ENCODE measurements around the gene FAM32A.

The FAM32A gene

GRCh38 chr19:16222806-16223205 is 37.6 kb downstream of the FAM32A start:
- H3K4me2 ChIP-seq (ENCODE audit: low read length), result no peak overlapping the region
- TF ChIP-seq CTCF (IDR thresholded peaks at IDR 0.05; ENCODE audit: low read depth, low read length) (no peak), EZH2phosphoT487 (IDR thresholded peaks at IDR 0.05; ENCODE audit: low read depth) (no peak)
- H3K36me3 ChIP-seq (replicated peaks; ENCODE audit: low read depth, low read length), result peaks cover 92% of the 10 kb centered on the region
- no peak overlapping the region for H3K9ac ChIP-seq (ENCODE audit: low read length)
- no peaks in the 10 kb centered on the region for H3K4me1 ChIP-seq (ENCODE audit: low read length)
- H3K9me3 ChIP-seq (ENCODE audit: insufficient read depth, low read length), result peaks cover 22% of the 10 kb centered on the region; the same call in 1 of the 2 replicates
- H3K27ac ChIP-seq (ENCODE audit: low read length), result no peak overlapping the region
- no peaks in the 10 kb centered on the region for H3K79me2 ChIP-seq (ENCODE audit: low read length)
- H2AFZ ChIP-seq (ENCODE audit: low read depth, low read length), result no peak overlapping the region
- H4K20me1 ChIP-seq (ENCODE audit: insufficient read depth, low read length), result no peaks in the 10 kb centered on the region
- H3K4me3 ChIP-seq (ENCODE audit: low read length), result no peak overlapping the region
- H3K27me3 ChIP-seq (ENCODE audit: low read depth, low read length), result no peaks in the 10 kb centered on the region

- H3K27me3 ChIP-seq (ENCODE audit: low read depth, low read length), result no peaks in the 10 kb centered on the region
- H3K36me3 ChIP-seq (replicated peaks; ENCODE audit: low read depth, low read length), result peaks cover 91% of the 10 kb centered on the region
- H3K27ac ChIP-seq (ENCODE audit: low read length), result no peak overlapping the region
- no peaks in the 10 kb centered on the region for H3K4me1 ChIP-seq (ENCODE audit: low read length)
- H3K4me2 ChIP-seq (ENCODE audit: low read length), result no peak overlapping the region
- no peaks in the 10 kb centered on the region for H3K79me2 ChIP-seq (ENCODE audit: low read length)
- H2AFZ ChIP-seq (ENCODE audit: low read depth, low read length), result no peak overlapping the region
- no peak overlapping the region for H3K4me3 ChIP-seq (ENCODE audit: low read length)
- H3K9ac ChIP-seq (ENCODE audit: low read length), result no peak overlapping the region
- H4K20me1 ChIP-seq (ENCODE audit: insufficient read depth, low read length), result no peaks in the 10 kb centered on the region
- peaks cover 22% of the 10 kb centered on the region; the same call in 1 of the 2 replicates for H3K9me3 ChIP-seq (ENCODE audit: insufficient read depth, low read length)
- TF ChIP-seq EZH2phosphoT487 (IDR thresholded peaks at IDR 0.05; ENCODE audit: low read depth) (no peak), CTCF (IDR thresholded peaks at IDR 0.05; ENCODE audit: low read depth, low read length) (no peak)
These were observed 38.5 kb downstream of the FAM32A start for GRCh38 chr19:16223746-16224145.

GRCh38 chr19:16224293-16225045 is 39.3 kb downstream of the FAM32A start:
- no peaks in the 10 kb centered on the region for H3K27me3 ChIP-seq (ENCODE audit: low read depth, low read length)
- H3K4me2 ChIP-seq (ENCODE audit: low read length), result no peak overlapping the region
- H4K20me1 ChIP-seq (ENCODE audit: insufficient read depth, low read length), result no peaks in the 10 kb centered on the region
- peaks cover 4% of the 10 kb centered on the region for H3K4me1 ChIP-seq (ENCODE audit: low read length)
- no peaks in the 10 kb centered on the region for H3K79me2 ChIP-seq (ENCODE audit: low read length)
- no peak overlapping the region for H2AFZ ChIP-seq (ENCODE audit: low read depth, low read length)
- no peak for TF ChIP-seq CTCF (IDR thresholded peaks at IDR 0.05; ENCODE audit: low read depth, low read length)
- TF ChIP-seq EZH2phosphoT487 (IDR thresholded peaks at IDR 0.05; ENCODE audit: low read depth), result no peak
- peaks cover 22% of the 10 kb centered on the region; the same call in 1 of the 2 replicates for H3K9me3 ChIP-seq (ENCODE audit: insufficient read depth, low read length)
- H3K9ac ChIP-seq (ENCODE audit: low read length), result no peak overlapping the region
- no peak overlapping the region for H3K27ac ChIP-seq (ENCODE audit: low read length)
- H3K36me3 ChIP-seq (replicated peaks; ENCODE audit: low read depth, low read length), result peaks cover 92% of the 10 kb centered on the region
- H3K4me3 ChIP-seq (ENCODE audit: low read length), result no peak overlapping the region

DNA sequence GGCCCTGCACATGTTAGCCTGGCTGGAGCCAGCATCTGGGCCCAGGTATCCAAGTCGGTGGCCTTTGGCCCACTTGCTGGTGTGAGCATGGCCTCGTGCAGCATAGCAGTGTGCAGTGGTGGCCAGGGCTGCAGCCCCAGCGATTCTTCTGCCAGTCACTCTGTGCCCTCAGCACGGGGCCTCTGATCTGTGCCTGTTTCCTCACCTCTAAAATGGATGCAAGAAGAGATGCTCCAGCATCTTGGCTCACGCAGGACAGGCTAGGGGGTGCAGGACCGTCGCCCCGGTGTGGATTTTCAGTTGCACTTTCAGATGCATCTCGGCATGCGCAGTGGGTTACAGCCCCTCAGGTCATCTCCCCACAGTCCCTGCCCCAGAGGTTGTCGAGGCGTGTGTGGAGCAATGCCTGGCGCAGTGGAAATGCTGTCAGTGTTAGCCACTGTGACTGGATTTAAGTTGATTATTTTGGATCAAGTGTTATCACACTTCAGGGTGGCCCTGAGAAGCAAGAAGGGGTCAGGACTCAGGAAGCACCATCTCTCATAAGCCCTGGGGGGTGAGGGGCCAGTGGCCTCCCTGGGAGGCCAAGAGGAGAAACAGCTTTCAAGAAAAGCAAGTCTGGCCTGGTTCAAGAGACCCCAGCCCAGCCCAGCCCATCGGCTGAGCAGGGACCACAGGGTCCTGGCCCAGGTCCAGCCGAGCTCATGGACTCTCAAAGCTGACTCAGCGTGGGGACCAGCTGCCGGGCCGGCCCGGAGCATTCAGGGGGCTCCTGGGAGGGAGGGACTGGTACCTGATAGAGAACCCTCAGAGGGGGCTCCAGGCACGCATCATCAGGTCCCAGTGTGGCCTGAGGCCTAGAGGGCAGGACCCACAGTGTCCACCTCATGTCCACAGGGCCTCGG is 40.3 kb downstream of the FAM32A start:
- Histone ChIP-seq H3K4me1 (ENCODE audit: low read length) (peaks cover 8% of the 10 kb centered on the region), H2AFZ (ENCODE audit: low read depth, low read length) (no peak overlapping the region), H3K9me3 (ENCODE audit: insufficient read depth, low read length) (peaks cover 13% of the 10 kb centered on the region; the same call in 1 of the 2 replicates), H3K36me3 (replicated peaks; ENCODE audit: low read depth, low read length) (peaks cover 90% of the 10 kb centered on the region), H3K9ac (ENCODE audit: low read length) (no peak overlapping the region), H3K27ac (ENCODE audit: low read length) (no peak overlapping the region), H3K4me3 (ENCODE audit: low read length) (no peak overlapping the region), H4K20me1 (ENCODE audit: insufficient read depth, low read length) (no peaks in the 10 kb centered on the region), H3K4me2 (ENCODE audit: low read length) (no peak overlapping the region), H3K79me2 (ENCODE audit: low read length) (no peaks in the 10 kb centered on the region), H3K27me3 (ENCODE audit: low read depth, low read length) (no peaks in the 10 kb centered on the region)
- no peak for TF ChIP-seq EZH2phosphoT487 (IDR thresholded peaks at IDR 0.05; ENCODE audit: low read depth)
- no peak for TF ChIP-seq CTCF (IDR thresholded peaks at IDR 0.05; ENCODE audit: low read depth, low read length)
